A673 (cell line): Measurements from ENCODE around the gene PLEK. TPM values are rescaled to one million over a fixed set of nuclear protein-coding genes. Genes with fewer than 3 reads are reported as not detected.
A peak's percentile ranks its signal among the peaks of the same experiment; 100 is the strongest.

Experiments used
- BruUV-seq: library from RNA; stranded (reverse); fragments of 400-500 nt; replicated peaks from 2 replicates; lab custom pipeline; 2021; lab: Mats Ljungman, UMichigan
- CTCF ChIA-PET: fragments of 300-600 bp; sonication (Branson Sonifier 250); formaldehyde crosslinking; loops from one replicate; lab custom pipeline; 2022; ENCODE audit warnings: antibody characterized with exemption; lab: Charles Lee
- POLR2A ChIA-PET: fragments of 300-600 bp; sonication (Branson Sonifier 250); formaldehyde crosslinking; loops from one replicate; lab custom pipeline; 2022; ENCODE audit warnings: antibody characterized with exemption; ENCODE audit not compliant: low non-redundant PET; lab: Charles Lee
- DNase-seq: peaks from one replicate; pipeline ENCODE4 v3.0.0-alpha.2; 2015; ENCODE audit warnings: low spot score
- H3K27ac ChIP-seq: fragments of 200-600 bp; sonication (generic); 2 replicates; pipeline ENCODE4 v1.5.1; 2016; ENCODE audit warnings: mixed run types, low read depth, mild to moderate bottlenecking, mixed read lengths, antibody characterized with exemption, low read length; ENCODE audit not compliant: poor library complexity, severe bottlenecking
- H3K27me3 ChIP-seq: fragments of 200-600 bp; sonication (generic); replicated peaks from 2 replicates; pipeline ENCODE4 v1.6.1; 2017; ENCODE audit warnings: mixed run types, low read depth, mild to moderate bottlenecking, mixed read lengths, antibody characterized with exemption, low read length; ENCODE audit not compliant: insufficient read depth, poor library complexity
- H3K36me3 ChIP-seq: fragments of 200-600 bp; sonication (generic); 2 replicates; pipeline ENCODE4 v1.6.1; 2016; ENCODE audit warnings: mixed run types, mild to moderate bottlenecking, mixed read lengths, antibody characterized with exemption, low read length; ENCODE audit not compliant: insufficient read depth, poor library complexity, severe bottlenecking
- H3K4me1 ChIP-seq: fragments of 200-600 bp; sonication (generic); 2 replicates; pipeline ENCODE4 v1.6.1; 2017; ENCODE audit warnings: mixed run types, mild to moderate bottlenecking, mixed read lengths, antibody characterized with exemption, low read length; ENCODE audit not compliant: insufficient read depth, poor library complexity, severe bottlenecking
- H3K4me3 ChIP-seq: fragments of 200-600 bp; sonication (generic); 2 replicates; pipeline ENCODE4 v1.5.1; 2016; ENCODE audit warnings: low read depth, mixed run types, mild to moderate bottlenecking, mixed read lengths, low read length; ENCODE audit not compliant: poor library complexity, severe bottlenecking
- H3K9me3 ChIP-seq: fragments of 200-600 bp; sonication (generic); 2 replicates; pipeline ENCODE4 v1.6.1; 2016; ENCODE audit warnings: mixed run types, low read depth, mild to moderate bottlenecking, mixed read lengths, antibody characterized with exemption, low read length; ENCODE audit not compliant: poor library complexity, severe bottlenecking
- CTCF ChIP-seq: fragments of 300-800, 200-600 bp; sonication (generic); conservative IDR thresholded peaks from 2 replicates; pipeline ENCODE4 v1.5.1; 2017; ENCODE audit warnings: low read depth, mild to moderate bottlenecking, antibody characterized with exemption, low read length, moderate library complexity, mixed read lengths
- EZH2 ChIP-seq: fragments of 200-600 bp; sonication (generic); IDR thresholded peaks from 2 replicates; pipeline ENCODE4 v1.6.1; 2017; ENCODE audit warnings: borderline replicate concordance, low read depth, mild to moderate bottlenecking, mixed read lengths, antibody characterized with exemption, low read length; ENCODE audit not compliant: poor library complexity, severe bottlenecking
- intact Hi-C: fragments of 100-400 bp; cut with micrococcal nuclease; formaldehyde crosslinking; loops from one replicate; pipeline ENCODE4 v1.10.0; 2022; ENCODE audit not compliant: unreplicated experiment
- total RNA-seq: library from RNA; stranded (reverse); gene quantifications from 2 replicates; pipeline ENCODE4 v1.2.3, GENCODE V29; 2021

The PLEK gene
- total RNA-seq, 1 experiment from 2014 or later: not detected

- POLR2A ChIA-PET: no interaction called here
- no peak overlapping the region for H3K27ac ChIP-seq
- CTCF ChIA-PET: no interaction called here
- BruUV-seq: no TSS peak
- H3K36me3 ChIP-seq: no peaks in the 10 kb centered on the region
- no peaks in the 10 kb centered on the region for H3K27me3 ChIP-seq
- no peak overlapping the region for H3K4me3 ChIP-seq
- TF ChIP-seq EZH2 (no peak), CTCF (0 out of 2 replicates have a peak, but pooled peaks have one; percentile 11)
- peak; percentile 62 for DNase-seq
- H3K4me1 ChIP-seq: peaks cover 9% of the 10 kb centered on the region
- no peaks in the 10 kb centered on the region for H3K9me3 ChIP-seq
- intact Hi-C loops: no loop called here
Observed at GRCh38 chr2:68385220-68385906, 20.3 kb downstream of the PLEK start.

GRCh38 chr2:68385907-68386287 is 20.8 kb downstream of the PLEK start:
- no TSS peak for BruUV-seq
- CTCF ChIA-PET: no interaction called here
- no peaks in the 10 kb centered on the region for H3K9me3 ChIP-seq
- H3K27ac ChIP-seq: no peak overlapping the region
- peaks cover 13% of the 10 kb centered on the region for H3K4me1 ChIP-seq
- H3K36me3 ChIP-seq: no peaks in the 10 kb centered on the region
- POLR2A ChIA-PET: no interaction called here
- no peak overlapping the region for H3K4me3 ChIP-seq
- DNase-seq: no peak
- no peak for TF ChIP-seq CTCF
- TF ChIP-seq EZH2: no peak
- no peaks in the 10 kb centered on the region for H3K27me3 ChIP-seq
- intact Hi-C loops: no loop called here

- POLR2A ChIA-PET: no interaction called here
- no peak for DNase-seq
- BruUV-seq: no TSS peak
- no peak overlapping the region for H3K4me3 ChIP-seq
- no peaks in the 10 kb centered on the region for H3K36me3 ChIP-seq
- intact Hi-C loops: no loop called here
- no peak overlapping the region for H3K27ac ChIP-seq
- CTCF ChIA-PET: no interaction called here
- TF ChIP-seq CTCF: no peak
- TF ChIP-seq EZH2: no peak
- H3K9me3 ChIP-seq: no peaks in the 10 kb centered on the region
- peaks cover 13% of the 10 kb centered on the region for H3K4me1 ChIP-seq
- no peaks in the 10 kb centered on the region for H3K27me3 ChIP-seq
Observed at GRCh38 chr2:68386365-68386764, 21.3 kb downstream of the PLEK start.
